Colonic mucosa (tissue), 4 donors: ENCODE data around the gene NEK10. TPM values are rescaled to one million over a fixed set of nuclear protein-coding genes. Genes with fewer than 3 reads are reported as not detected.

Source experiments
- DNase-seq: peaks from one replicate; pipeline ENCODE4 v3.0.0-alpha.2; 2020
- H3K27ac ChIP-seq: fragments of 200-600 bp; one replicate; pipeline ENCODE4 v1.8.0; 2021
- H3K27me3 ChIP-seq: fragments of 200-600 bp; one replicate; pipeline ENCODE4 v1.8.0; 2021
- H3K36me3 ChIP-seq: fragments of 200-600 bp; one replicate; pipeline ENCODE4 v1.8.0; 2021
- H3K4me1 ChIP-seq: fragments of 200-600 bp; one replicate; pipeline ENCODE4 v1.8.0; 2021; ENCODE audit warnings: mild to moderate bottlenecking
- H3K4me3 ChIP-seq: fragments of 200-600 bp; one replicate; pipeline ENCODE4 v1.8.0; 2021
- H3K9ac ChIP-seq, 2 donors: one replicate each; pipeline ENCODE4 v1.7.0; 2013; ENCODE audit warnings: control low read depth in 2 of 2, low read depth in 2 of 2, low read length in 2 of 2
- H3K9me3 ChIP-seq: fragments of 200-600 bp; one replicate; pipeline ENCODE4 v1.8.0; 2021
- CTCF ChIP-seq: fragments of 200-600 bp; IDR thresholded peaks from one replicate; pipeline ENCODE4 v1.8.0; 2022; ENCODE audit warnings: antibody characterized with exemption, mild to moderate bottlenecking
- intact Hi-C: fragments of 100-400 bp; cut with DNase I; formaldehyde crosslinking; loops from one replicate; pipeline ENCODE4 v1.14.1; 2022
- total RNA-seq, 2 donors: library from RNA; stranded (reverse); fragmentation: NEBNext Ultra II Directional in 1 of 2; extraction: Animal tissue kit (Norgen Biotek cat#: 25700) in 1 of 2; gene quantifications; one replicate each; pipeline ENCODE4 v1.2.1, GENCODE V29; 2021
- donor health status: healthy.
- donor health status: DM: no; HTN: no; CAD: no.
- donor health status: DM: no; HTN: no; CAD: no.

NEK10 gene
- total RNA-seq, 2 donors from 2014 or later, result 0.67 to 0.88 TPM

- intact Hi-C loops, result no loop called here
- Histone ChIP-seq H3K9me3 (no peaks in the 10 kb centered on the region), H3K4me1 (no peaks in the 10 kb centered on the region), H3K9ac (no peak overlapping the region), H3K27me3 (no peaks in the 10 kb centered on the region), H3K36me3 (no peaks in the 10 kb centered on the region), H3K27ac (no peak overlapping the region), H3K4me3 (no peak overlapping the region)
- no peak for TF ChIP-seq CTCF
- DNase-seq, result peak; percentile 25
Measured at GRCh38 chr3:27319847-27320526, 49.2 kb downstream of the NEK10 start.

- no peak for DNase-seq
- Histone ChIP-seq H3K27ac (no peak overlapping the region), H3K36me3 (no peaks in the 10 kb centered on the region), H3K9me3 (no peaks in the 10 kb centered on the region), H3K4me3 (no peak overlapping the region), H3K9ac (no peak overlapping the region), H3K27me3 (no peaks in the 10 kb centered on the region), H3K4me1 (no peaks in the 10 kb centered on the region)
- no peak for TF ChIP-seq CTCF
- intact Hi-C loops, result no loop called here
Measured at GRCh38 chr3:27319304-27319703, 49.9 kb downstream of the NEK10 start.

- Histone ChIP-seq H3K27ac (peak overlapping the region; percentile 11), H3K9ac (no peak overlapping the region), H3K9me3 (no peaks in the 10 kb centered on the region), H3K4me3 (no peak overlapping the region), H3K36me3 (no peaks in the 10 kb centered on the region), H3K27me3 (no peaks in the 10 kb centered on the region), H3K4me1 (no peaks in the 10 kb centered on the region)
- TF ChIP-seq CTCF, result no peak
- intact Hi-C loops, result no loop called here
- DNase-seq, result no peak
Measured at GRCh38 chr3:27317096-27317495, 52.1 kb downstream of the NEK10 start.

GRCh38 chr3:27315003-27315402 is 54.2 kb downstream of the NEK10 start:
- Histone ChIP-seq H3K9ac (no peak overlapping the region), H3K27me3 (no peaks in the 10 kb centered on the region), H3K9me3 (no peaks in the 10 kb centered on the region), H3K27ac (no peak overlapping the region), H3K36me3 (no peaks in the 10 kb centered on the region), H3K4me3 (no peak overlapping the region), H3K4me1 (no peaks in the 10 kb centered on the region)
- DNase-seq, result no peak
- TF ChIP-seq CTCF, result no peak
- intact Hi-C loops, result loop anchor here (2.0 kb wide), 1 partner anchor 366 kb away; no protein-coding TSS in a partner anchor

GRCh38 chr3:27312044-27312668 is 57.0 kb downstream of the NEK10 start:
- DNase-seq, result no peak
- intact Hi-C loops, result loop anchor here (5.0 kb wide), 1 partner anchor 155 kb away; no protein-coding TSS in a partner anchor

More at GRCh38 chr3:27312044-27312668, 57.0 kb downstream of the NEK10 start:
- Histone ChIP-seq H3K27ac (no peak overlapping the region), H3K4me1 (no peaks in the 10 kb centered on the region), H3K27me3 (no peaks in the 10 kb centered on the region), H3K9ac (no peak overlapping the region), H3K9me3 (no peaks in the 10 kb centered on the region), H3K4me3 (no peak overlapping the region), H3K36me3 (no peaks in the 10 kb centered on the region)
- TF ChIP-seq CTCF, result peak; percentile 87
